Keratinocyte (primary cell): ENCODE results near the gene ORAI3. TPM values are rescaled to one million over a fixed set of nuclear protein-coding genes. Genes with fewer than 3 reads are reported as not detected.

Source experiments
- DNase-seq: peaks from one replicate; pipeline ENCODE4 v3.0.0-alpha.2; 2011; ENCODE audit warnings: low read depth, missing footprints, low spot score
- FAIRE-seq: peaks from 2 replicates; lab custom pipeline; 2011; peaks lifted over from hg19 to GRCh38; lab: Jason Lieb, UNC
- H2AFZ ChIP-seq: 2 replicates; pipeline ENCODE4 v1.6.0; 2012; ENCODE audit warnings: low read length, control low read depth, inconsistent platforms; ENCODE audit not compliant: control insufficient read depth
- H3K27ac ChIP-seq: 2 replicates; pipeline ENCODE4 v1.5.1; 2011; ENCODE audit warnings: low read length; ENCODE audit not compliant: control insufficient read depth, insufficient read depth
- H3K27me3 ChIP-seq: 3 replicates; pipeline ENCODE4 v1.6.0; 2011; ENCODE audit warnings: low read length; ENCODE audit not compliant: control insufficient read depth, insufficient read depth; ENCODE audit errors: extremely low read depth
- H3K36me3 ChIP-seq, 2 experiments: 2 replicates in 1 of 2; 3 replicates in 1 of 2; pipeline ENCODE4 v1.5.1; 2011; ENCODE audit warnings: low read length in 2 of 2, mild to moderate bottlenecking in 1 of 2; ENCODE audit not compliant: control insufficient read depth in 2 of 2, insufficient read depth in 2 of 2; ENCODE audit errors: extremely low read depth in 1 of 2
- H3K4me1 ChIP-seq: 3 replicates; pipeline ENCODE4 v1.5.1; 2011; ENCODE audit warnings: low read length; ENCODE audit not compliant: control insufficient read depth, insufficient read depth; ENCODE audit errors: extremely low read depth
- H3K4me2 ChIP-seq: 3 replicates; pipeline ENCODE4 v1.6.0; 2011; ENCODE audit warnings: low read depth, low read length; ENCODE audit not compliant: control insufficient read depth, insufficient read depth; ENCODE audit errors: extremely low read depth
- H3K4me3 ChIP-seq, 3 experiments: fragments of 200-600 bp in 1 of 3; sonication (generic) in 1 of 3; 2 replicates in 2 of 3; 3 replicates in 1 of 3; pipeline ENCODE4 v1.5.1; 2011 to 2016; ENCODE audit warnings: low read length in 3 of 3, mild to moderate bottlenecking in 3 of 3, control low read depth in 2 of 3, inconsistent platforms in 1 of 3, low read depth in 1 of 3, mixed read lengths in 1 of 3, mixed run types in 1 of 3, moderate library complexity in 1 of 3; ENCODE audit not compliant: control insufficient read depth in 2 of 3, insufficient read depth in 2 of 3; ENCODE audit errors: extremely low read depth in 1 of 3
- H3K79me2 ChIP-seq: 2 replicates; pipeline ENCODE4 v1.6.0; 2012; ENCODE audit warnings: low read length; ENCODE audit not compliant: control insufficient read depth, insufficient read depth
- H3K9ac ChIP-seq: 3 replicates; pipeline ENCODE4 v1.6.0; 2011; ENCODE audit warnings: low read length; ENCODE audit not compliant: control insufficient read depth, insufficient read depth; ENCODE audit errors: extremely low read depth
- H3K9me1 ChIP-seq: 3 replicates; pipeline ENCODE4 v1.6.0; 2011; ENCODE audit warnings: low read length; ENCODE audit not compliant: control insufficient read depth, insufficient read depth; ENCODE audit errors: extremely low read depth
- H3K9me3 ChIP-seq: 2 replicates; pipeline ENCODE4 v1.5.1; 2012; ENCODE audit warnings: low read depth, low read length; ENCODE audit not compliant: control insufficient read depth
- H4K20me1 ChIP-seq: 3 replicates; pipeline ENCODE4 v1.6.0; 2011; ENCODE audit warnings: low read length; ENCODE audit not compliant: control insufficient read depth, insufficient read depth; ENCODE audit errors: extremely low read depth
- CTCF ChIP-seq, 3 experiments: IDR thresholded peaks in 1 of 3; conservative IDR thresholded peaks in 1 of 3; optimal IDR thresholded peaks in 1 of 3; 2 replicates in 2 of 3; 3 replicates in 1 of 3; pipeline versions ENCODE3 to v1.5.1; 2011; ENCODE audit warnings: low read length in 3 of 3, mild to moderate bottlenecking in 3 of 3, moderate library complexity in 2 of 3, control low read depth in 1 of 3, inconsistent platforms in 1 of 3; ENCODE audit not compliant: insufficient read depth in 2 of 3; ENCODE audit errors: extremely low read depth in 1 of 3
- EZH2 ChIP-seq: IDR thresholded peaks from one replicate; pipeline ENCODE4 v1.6.1; 2012; ENCODE audit warnings: inconsistent platforms, mild to moderate bottlenecking, low read length, moderate library complexity
- dilution Hi-C: fragments of 300-500 bp; cut with MboI; formaldehyde crosslinking; loops from one replicate; pipeline ENCODE4 v1.7.0; 2020; ENCODE audit warnings: low sequenced_read_pairs; ENCODE audit not compliant: extremely low pct_ligation_motif_present
- polyA plus RNA-seq, 5 experiments: library from polyadenylated mRNA; depleted of rRNA in 3 of 5; stranded (reverse) in 3 of 5; stranded (forward) in 1 of 5; unstranded in 1 of 5; fragments of >200 nt; gene quantifications; 1 replicate in 1 of 5; 2 replicates in 3 of 5; 3 replicates in 1 of 5; pipeline versions ENCODE4 v1.2.1 to v1.2.3, GENCODE V29; 2011 to 2012; ENCODE audit warnings: missing spikeins in 2 of 5, low read depth in 1 of 5, low replicate concordance in 1 of 5

The ORAI3 gene
- polyA plus RNA-seq, 1 donor (not counting 4 experiments of a cell fraction or from before 2014, with no cell fraction given), result 8.1 TPM

- Histone ChIP-seq H3K27ac (no peak overlapping the region), H3K9me3 (no peaks in the 10 kb centered on the region), H3K4me2 (no peak overlapping the region), H3K4me3 (no peak overlapping the region), H4K20me1 (no peaks in the 10 kb centered on the region), H3K9ac (no peak overlapping the region), H3K4me1 (no peaks in the 10 kb centered on the region), H2AFZ (no peak overlapping the region), H3K36me3 (peaks cover 43 to 47% of the 10 kb centered on the region in 2 experiments), H3K27me3 (no peaks in the 10 kb centered on the region), H3K9me1 (no peaks in the 10 kb centered on the region), H3K79me2 (peaks cover 10% of the 10 kb centered on the region)
- DNase-seq, result no peak
- no peak for FAIRE-seq
- dilution Hi-C loops, result no loop called here
- TF ChIP-seq EZH2, result no peak
These were observed 15.8 kb downstream of the ORAI3 start for GRCh38 chr16:30964574-30965226.

GRCh38 chr16:30965436-30965835 lies 16.6 kb downstream of the ORAI3 start:
- Histone ChIP-seq H3K9me3 (no peaks in the 10 kb centered on the region), H3K36me3 (peaks cover 37 to 45% of the 10 kb centered on the region in 2 experiments), H3K4me2 (no peak overlapping the region), H3K4me1 (no peaks in the 10 kb centered on the region), H3K9me1 (no peaks in the 10 kb centered on the region), H3K9ac (no peak overlapping the region), H4K20me1 (no peaks in the 10 kb centered on the region), H3K4me3 (no peak overlapping the region), H2AFZ (no peak overlapping the region), H3K27ac (no peak overlapping the region), H3K79me2 (peaks cover 5% of the 10 kb centered on the region), H3K27me3 (no peaks in the 10 kb centered on the region)
- FAIRE-seq, result no peak
- TF ChIP-seq CTCF (optimal IDR thresholded peaks at IDR 0.05 in 1 of 3, IDR thresholded peaks at IDR 0.05 in 1 of 3, conservative IDR thresholded peaks at IDR 0.05 in 1 of 3; ENCODE audit: extremely low read depth in 1 of 3, insufficient read depth in 2 of 3, low read length in 3 of 3) (no peak), EZH2 (no peak)
- dilution Hi-C loops, result no loop called here
- DNase-seq, result no peak
